SIG-M5 treated with dmso at 0.1 percent for 504 hours (cell line): ENCODE data around the gene SPTBN1.

ENCODE experiments used
- DNase-seq: peaks from one replicate; lab custom pipeline; 2025; ENCODE audit not compliant: unreplicated experiment; lab: John Stamatoyannopoulos, UW

The SPTBN1 gene

DNA sequence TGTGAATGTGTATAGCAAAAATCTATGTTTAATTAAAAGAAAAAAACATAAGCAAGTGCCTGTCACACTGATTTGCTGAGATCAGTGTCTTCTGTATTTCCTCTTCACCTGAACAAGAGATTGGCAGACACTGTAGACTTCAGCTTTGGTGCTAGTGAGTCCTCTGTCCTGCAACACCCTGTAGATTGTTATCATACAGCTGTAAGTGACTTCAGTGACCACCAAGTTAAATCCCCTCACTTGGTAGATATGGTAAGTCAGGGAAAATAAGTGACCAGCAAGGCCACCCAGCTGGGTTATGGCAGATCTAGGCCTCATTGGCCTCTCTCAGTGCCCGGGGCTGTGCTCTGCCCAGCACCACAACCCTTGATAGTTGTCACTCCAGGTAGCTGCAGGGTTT is 147.7 kb downstream of the SPTBN1 start:
- DNase-seq: no peak

DNA sequence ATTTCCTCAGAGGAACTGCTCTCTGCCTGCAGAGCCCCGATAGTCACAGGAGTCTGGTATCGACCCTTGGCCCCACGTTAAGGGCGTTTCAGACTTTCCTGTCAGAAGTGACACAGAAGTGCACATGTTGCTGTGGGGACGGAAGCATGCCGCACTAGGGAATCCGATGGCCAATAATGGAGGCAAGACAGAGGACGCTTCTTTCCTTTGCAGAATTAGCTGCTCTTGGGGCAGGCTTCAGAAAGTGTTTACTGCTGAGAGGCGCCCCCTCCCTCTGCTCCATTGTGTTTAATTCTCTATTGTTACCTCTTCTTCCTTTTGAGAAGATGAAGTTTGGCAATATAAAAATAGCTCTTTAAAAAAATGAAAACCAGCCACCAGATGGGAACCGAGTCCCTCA is 148.7 kb downstream of the SPTBN1 start:
- no peak for DNase-seq

DNA sequence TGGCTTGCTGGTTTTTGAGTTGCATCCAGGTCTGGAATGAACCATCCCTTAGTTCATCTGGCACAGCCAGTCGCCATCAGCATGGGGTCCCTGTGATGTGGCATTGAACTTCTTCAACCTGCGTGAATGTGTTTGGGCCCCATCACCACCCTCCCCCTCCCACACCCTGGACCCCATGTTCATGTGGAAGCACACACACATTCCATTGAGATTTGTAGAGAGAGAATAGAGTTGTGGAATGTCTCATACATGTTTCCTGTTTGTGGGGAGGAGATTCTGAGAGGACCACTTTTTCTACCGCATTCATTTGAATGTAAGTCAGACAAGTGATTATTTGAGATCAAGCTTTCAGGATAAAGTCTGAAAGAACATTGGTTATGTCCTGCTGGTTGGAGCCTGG is 149.7 kb downstream of the SPTBN1 start:
- no peak for DNase-seq

DNA sequence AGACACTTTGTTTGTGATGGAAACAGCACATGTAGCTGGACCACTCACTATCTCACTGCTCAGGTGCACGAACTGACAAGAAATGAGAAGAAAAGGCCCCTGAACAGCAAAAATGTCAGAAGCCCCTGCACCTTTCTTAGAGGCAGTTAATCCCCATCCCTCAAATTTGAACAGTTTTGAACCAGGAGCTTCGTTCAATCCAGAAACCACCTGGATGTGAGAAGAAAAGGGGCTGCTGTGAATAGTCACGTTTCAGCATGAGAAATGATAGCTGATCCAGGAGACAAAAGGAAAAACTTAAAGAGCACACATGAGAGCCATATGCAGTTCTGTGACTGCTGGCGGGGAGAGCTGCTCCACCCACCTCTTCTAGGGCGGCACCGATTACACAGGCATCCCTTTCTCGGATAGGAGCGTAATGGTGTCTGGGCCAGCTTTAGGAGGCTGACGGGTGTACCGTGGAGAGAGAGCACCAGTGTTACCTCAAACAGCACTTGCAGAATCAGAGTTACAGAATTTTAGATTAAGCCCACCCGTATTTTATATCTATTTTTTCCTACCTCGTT is 150.3 kb downstream of the SPTBN1 start:
- no peak for DNase-seq

DNA sequence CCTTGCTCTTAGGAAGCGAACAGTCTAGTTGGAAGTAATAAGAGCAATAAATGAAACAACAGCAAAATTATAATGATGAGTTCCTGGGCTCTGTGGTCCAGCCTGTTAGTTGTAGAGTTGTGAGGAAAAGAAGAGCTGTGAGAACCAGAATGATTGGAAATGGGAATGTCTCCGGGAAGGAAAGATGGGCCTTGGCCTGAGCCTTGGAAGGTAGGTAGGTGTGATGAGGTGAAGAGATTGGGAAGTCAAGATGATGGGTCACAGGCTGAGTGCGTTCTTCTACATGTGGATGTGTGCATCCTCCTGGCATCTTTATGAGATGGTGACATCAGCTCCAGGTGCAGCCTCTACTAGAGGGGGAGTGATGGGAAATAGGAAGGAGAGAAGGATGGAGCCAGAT is 152.1 kb downstream of the SPTBN1 start:
- DNase-seq: no peak

DNA sequence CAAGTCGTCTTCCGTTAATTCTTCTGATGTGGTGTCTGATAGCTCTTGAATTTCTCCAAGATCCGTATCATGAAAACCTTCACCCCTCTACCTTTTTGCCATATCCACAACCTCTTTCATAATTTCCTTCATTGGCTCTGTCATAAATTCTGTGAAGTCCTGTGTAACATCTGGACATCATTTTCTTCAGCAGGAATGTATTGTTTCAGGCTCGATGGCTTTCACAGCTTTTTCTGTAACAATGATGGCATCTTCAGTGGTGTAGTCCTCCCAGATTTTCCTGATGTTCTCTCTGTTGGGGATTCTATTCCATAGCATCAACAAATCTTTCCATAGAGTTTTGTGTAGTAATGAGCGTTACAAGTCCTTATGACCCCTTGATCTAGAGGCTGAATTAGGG is 153.1 kb downstream of the SPTBN1 start:
- no peak for DNase-seq

DNA sequence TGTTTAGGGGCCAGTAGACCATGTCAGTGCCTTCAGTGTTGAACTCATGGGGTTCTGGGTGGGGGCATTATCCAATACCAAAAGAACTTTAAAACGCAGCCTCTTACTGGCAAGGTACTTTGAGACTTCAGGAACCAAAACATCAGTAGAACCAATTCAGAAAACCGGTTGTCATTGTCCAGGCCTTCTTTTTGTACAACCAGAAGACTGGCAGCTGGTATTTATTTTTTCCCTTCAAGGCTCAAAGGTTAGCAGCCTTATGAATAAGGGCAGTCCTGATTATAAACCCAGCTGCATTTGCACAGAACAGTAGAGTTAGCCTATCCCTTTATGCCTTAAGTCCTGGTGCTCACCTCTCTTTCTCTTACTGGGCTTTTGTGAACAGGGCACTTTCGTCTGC is 153.5 kb downstream of the SPTBN1 start:
- no peak for DNase-seq

DNA sequence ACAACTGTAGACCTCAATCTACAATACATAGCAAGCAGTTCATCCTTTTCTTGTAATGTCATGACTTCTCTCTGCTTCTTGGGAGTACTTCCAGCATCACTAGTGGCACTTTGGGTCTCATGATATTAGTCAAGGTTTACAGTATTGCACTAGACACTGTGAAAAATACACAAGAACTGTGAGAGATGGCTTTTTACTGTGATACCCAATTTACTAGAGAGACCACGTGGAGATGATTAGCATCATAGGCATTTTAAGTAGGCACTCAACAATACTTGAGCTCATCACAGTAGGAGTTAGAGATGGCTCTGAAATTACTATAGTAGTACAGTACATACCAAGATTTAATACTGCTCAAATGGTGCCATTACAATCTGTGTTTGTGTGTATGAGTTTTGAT is 154.6 kb downstream of the SPTBN1 start:
- no peak for DNase-seq

DNA sequence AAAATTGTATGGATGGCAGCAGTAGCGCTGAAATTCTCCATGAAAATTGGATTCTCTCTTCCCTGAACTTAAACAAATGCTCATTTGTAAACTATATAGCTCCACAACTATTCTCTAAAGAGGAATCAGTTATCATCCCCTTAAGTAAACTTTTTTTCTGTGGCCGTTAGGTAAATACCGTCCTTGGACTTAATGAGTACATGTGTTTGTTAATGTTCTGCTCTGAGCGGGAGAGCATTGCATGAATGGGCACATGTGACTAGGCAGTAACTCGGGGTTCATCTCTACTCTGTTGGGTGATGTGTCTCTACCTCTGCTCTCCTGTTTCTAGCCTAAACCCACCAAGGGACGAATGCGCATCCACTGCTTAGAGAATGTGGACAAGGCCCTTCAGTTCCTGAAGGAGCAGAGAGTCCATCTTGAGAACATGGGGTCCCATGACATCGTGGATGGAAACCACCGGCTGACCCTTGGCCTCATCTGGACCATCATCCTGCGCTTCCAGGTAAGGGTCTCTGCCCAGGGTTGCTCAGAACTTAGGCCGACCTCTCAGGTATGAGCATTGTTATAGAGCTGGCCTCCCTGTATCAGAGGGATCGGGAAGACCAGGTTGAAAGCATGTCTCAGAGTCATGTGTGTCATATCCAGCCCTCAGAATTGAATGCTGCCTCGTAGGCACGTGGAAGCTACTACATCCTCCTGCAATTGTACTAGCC is 155.9 kb downstream of the SPTBN1 start:
- no peak for DNase-seq

DNA sequence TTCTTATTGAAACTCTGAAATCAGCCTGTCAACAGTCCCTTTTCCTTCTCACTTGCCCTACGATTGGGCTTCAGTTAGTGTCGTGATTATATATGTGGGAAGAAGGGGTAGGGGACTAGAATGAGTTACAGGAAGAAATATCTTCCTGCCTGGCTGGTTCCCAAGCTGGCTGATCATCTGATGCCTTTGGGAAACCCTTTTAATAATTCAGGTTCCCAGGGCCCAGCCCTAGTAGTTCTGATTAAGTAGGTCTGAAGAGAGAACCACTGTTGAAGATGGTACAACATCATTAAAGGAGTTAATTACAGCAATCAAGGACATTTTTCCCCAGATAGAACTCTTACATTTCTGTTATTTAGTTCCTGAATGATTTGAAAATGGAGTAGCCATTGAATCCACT is 157.3 kb downstream of the SPTBN1 start:
- no peak for DNase-seq

DNA sequence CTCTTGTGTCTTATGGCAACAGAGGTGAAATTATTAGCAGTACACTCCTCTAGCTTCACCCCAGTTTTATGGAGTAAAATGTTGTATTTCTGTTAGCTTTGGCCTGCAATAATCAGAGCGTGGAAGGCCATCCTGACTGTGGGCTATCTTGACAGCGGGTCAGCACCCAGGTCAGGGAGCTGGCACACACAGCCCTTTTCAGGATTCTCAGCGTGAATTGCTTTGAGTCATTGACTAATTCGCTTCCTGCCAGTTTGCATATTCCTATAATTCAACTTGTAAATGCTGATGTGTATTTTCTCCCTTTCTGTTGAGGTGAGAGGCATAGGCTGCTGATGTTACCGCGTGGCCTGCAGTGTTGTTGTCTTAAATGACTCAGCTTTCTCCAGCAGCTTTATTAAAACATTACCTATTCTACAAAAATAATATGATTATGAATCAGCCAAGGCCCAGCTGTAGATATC is 157.7 kb downstream of the SPTBN1 start:
- no peak for DNase-seq

DNA sequence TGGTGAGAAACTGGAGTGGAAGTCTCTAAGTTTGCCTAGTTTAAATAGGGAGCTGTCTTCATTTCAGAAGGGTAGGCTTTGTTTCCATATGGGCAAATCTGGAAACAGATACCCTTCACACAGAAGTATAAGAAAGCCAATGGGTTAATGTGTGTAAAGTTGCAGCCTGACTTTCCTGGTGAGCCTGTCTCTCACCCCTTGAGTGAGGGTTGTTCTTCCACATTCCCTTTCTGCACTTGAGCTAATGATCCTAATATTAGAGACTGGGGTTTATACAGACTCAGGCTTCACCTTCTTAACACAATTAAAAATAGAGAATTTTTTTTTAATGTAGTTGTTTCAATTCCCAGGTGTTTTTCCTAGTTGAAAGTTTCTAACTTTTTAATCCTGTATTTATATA is 158.7 kb downstream of the SPTBN1 start:
- DNase-seq: no peak

DNA sequence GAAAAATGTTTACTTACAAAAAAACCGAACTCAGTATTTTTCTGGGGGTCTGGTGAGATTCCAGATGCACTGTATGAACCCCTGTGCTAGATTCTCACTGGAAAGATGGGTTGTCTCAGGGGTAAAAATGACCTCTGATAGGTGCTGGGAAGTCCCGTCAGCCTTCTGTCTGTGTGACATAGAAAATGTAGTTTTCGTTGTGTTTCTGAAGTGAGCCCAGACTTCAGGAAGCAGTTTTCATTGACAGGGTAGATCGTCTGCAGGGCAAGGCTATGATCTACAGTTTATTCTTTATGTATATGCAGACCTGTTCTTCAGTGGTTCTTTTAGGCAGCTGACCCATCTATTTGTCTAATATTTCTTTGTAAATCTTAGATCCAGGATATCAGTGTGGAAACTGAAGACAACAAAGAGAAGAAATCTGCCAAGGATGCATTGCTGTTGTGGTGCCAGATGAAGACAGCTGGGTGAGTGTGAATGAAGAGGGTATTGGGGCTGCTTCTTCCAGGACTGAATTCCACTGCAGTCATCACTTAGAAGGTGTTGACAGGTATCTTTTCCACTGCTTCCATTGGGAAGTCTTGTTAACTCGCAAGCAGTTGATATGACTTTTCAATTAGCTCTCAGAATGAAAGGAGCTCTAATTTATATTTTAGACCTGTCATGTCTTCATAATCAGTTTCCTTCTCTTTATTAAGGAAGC is 159.9 kb downstream of the SPTBN1 start:
- no peak for DNase-seq

DNA sequence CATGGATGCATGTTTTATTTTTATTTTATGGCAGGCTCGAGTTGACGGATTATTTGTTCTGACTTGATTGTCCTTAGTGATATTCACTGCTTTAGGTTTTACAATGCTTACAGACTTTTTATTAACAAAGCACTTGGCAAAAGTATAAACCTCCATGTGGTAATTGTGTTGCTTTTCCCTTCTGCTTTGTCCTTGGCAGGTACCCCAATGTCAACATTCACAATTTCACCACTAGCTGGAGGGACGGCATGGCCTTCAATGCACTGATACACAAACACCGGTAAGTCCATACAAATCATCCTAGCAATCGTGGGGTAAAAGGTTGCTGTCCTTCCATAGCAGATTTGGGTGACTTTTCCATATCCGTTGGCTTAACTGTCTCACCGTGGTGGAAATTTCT is 161.3 kb downstream of the SPTBN1 start:
- DNase-seq: no peak

DNA sequence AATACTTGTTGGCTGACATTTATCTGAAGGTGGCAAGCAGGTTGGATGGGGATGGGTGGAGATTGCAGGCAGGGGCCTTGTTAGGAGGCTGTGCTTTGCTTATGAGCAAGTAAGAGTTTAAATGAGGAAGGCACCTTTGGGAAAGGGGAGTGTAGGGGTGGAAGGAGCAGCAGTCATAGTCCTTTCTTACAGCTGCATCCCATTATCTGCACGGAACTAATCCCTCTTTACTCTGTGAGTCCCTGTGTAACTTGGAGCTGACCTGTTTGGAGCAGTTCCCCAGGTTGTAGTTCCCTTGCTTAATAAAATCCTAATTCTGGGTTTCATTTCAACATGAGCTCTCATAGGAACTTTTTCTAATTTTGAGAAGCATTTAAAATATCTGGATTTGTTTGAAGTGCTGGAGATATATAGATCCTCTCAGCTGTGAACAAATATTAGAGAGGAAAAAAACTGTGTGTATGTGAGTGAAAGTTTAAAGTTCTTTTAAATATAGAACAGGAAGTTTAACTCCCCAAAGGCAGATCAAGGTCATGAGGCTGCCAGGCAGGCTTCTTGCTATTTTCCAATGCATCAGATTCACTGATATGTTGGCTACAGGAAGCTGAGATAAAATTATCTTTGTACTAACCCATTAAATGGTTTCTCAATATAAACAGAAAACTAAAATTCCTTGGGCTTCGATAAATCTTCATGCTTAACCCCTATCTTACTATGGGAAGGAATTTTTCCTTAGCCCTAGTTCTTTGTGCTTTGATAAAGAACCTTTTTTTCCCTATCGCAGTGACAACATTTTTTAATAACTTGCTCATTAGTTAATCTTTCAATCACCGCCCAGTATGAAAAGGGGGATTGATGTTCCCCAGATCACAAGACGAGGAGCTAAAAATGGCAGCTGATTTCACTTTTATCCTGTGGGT is 162.8 kb downstream of the SPTBN1 start:
- peak; percentile 22 for DNase-seq

DNA sequence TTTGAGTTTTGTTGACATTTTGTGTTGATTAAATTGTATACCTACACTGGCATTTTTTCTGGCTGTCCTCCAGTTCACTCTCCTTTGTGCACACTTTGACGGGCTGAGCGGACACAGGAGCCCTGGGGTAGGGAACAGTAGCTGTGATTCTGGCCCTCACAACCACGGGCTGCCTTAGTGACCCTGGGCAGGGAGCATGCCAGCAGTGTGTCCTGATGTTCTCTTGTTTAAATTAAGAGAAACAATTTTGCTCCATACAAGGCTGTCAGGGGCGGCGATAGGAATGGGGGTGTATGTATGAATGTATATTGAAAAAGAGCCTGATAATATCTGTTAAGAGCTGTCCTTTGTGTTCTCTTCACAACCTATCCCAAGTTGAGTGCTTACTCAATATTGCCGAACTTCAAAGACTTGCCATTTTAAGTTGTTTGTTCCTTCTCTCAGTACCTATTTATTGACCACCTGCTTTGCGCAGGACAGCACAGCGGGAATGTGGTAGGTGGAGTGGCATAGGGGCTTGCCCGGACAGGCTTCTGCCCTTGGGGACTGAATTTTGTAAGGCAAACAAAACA is 163.6 kb downstream of the SPTBN1 start:
- no peak for DNase-seq

DNA sequence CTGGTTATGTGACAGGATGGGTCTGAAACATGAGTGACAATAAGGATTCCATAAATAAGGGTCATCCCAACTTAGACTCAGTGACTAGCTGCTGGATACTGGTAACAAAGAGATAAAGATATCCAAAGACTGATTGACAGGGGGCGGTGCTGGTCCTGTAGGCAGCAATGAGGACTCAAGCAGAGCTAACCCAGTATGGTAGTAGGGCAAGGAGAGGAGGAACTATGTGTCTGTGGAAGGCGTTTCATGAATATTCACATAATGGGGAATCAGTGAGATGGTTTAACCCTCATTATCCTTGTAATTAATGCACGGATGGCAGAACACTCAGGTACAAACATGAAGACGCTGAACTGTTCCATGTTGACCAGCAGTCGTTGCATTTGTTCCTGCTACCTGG is 164.8 kb downstream of the SPTBN1 start:
- DNase-seq: no peak

DNA sequence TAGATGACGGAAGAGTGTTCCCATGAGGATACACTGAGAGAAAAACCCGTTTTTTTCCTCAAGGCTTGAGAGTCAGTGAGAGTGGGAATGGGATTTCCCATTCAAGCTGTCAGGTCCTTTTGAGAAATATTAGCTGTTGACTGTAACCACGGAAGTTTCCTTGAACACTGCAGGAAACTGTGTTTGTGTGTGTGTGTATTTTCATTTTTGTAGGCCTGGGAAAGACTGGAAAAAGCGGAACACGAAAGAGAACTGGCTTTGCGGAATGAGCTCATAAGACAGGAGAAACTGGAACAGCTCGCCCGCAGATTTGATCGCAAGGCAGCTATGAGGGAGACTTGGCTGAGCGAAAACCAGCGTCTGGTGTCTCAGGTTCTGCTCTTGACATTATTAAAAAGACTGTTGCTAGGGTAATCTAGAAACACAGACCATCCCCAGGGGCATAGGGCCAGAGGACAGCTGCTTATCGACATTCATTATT is 168.5 kb downstream of the SPTBN1 start:
- no peak for DNase-seq

DNA sequence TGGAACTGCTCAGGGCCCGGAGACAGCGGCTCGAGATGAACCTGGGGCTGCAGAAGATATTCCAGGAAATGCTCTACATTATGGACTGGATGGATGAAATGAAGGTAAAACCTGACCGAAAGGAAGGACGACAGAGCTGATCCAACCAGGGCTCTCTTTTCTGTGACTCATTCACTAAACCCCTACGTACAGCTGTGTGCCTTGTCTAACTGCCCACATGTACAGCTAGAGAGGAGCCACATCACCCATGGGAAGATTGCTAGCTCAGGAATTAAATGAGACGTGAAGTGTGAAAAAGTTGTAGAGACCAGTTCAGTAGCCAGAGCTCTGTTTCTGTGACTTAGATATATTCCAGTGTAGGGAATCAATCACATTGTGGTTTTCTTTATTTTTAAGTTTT is 170.0 kb downstream of the SPTBN1 start:
- no peak for DNase-seq

DNA sequence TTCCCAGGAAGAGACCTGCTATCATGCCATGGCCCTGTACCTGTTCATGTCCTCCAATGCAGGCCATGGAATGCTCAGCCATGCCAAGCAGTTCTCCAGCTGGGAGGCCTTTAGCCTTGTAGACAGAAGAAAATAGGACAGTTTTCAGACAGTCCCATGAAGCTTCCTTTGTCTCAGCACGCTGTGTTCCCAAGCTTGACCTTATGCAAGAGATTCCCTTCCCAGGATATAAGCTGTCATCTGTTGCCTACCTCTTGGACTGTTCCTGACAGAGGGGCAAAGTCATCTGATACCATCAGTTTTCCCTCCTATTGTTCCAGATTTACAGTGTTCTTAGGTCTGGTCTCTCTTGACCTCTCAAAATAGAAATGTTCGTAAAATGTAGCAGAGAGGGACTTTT is 170.8 kb downstream of the SPTBN1 start:
- no peak for DNase-seq

DNA sequence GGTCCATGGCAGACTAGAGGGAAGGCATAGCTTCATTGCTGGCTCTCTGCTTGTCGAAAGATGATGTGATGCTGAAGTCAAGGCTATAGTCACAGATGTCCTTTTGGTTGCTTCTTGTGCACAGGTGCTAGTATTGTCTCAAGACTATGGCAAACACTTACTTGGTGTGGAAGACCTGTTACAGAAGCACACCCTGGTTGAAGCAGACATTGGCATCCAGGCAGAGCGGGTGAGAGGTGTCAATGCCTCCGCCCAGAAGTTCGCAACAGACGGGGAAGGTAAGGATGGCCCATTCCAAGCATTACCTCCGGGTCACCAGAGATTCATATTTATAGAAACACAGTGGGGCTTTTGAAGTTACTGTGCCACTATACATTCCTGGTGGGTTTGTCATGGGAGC is 171.8 kb downstream of the SPTBN1 start:
- no peak for DNase-seq
